GM21576 (cell line): ENCODE results near the gene AJUBA.
A peak's percentile ranks its signal among the peaks of the same experiment; 100 is the strongest.
"Not testable (repeated sequence)": the region's sequence is repeated elsewhere in the genome, so short reads cannot be mapped to it uniquely, and the experiment has no call there.

Experiments used
- ATAC-seq: cut with Tn5 transposase; IDR thresholded peaks from one replicate; pipeline ENCODE4 v1.9.1; 2021; ENCODE audit warnings: mild to moderate bottlenecking, moderate library complexity; ENCODE audit not compliant: unreplicated experiment

AJUBA gene

GRCh38 chr14:23006544-23007419, 24.4 kb upstream of the AJUBA start:
- peak; percentile 92 for ATAC-seq

- ATAC-seq = no peak
Observed at GRCh38 chr14:23006188-23006534, 23.8 kb upstream of the AJUBA start.

GRCh38 chr14:23005451-23006187, 23.3 kb upstream of the AJUBA start:
- ATAC-seq = no peak

GRCh38 chr14:23004274-23004673, 21.9 kb upstream of the AJUBA start:
- not testable (repeated sequence) for ATAC-seq

- no peak for ATAC-seq
Observed at GRCh38 chr14:23002592-23002991, 20.2 kb upstream of the AJUBA start.

GRCh38 chr14:23000860-23001259, 18.5 kb upstream of the AJUBA start:
- ATAC-seq = no peak

- no peak for ATAC-seq
Observed at GRCh38 chr14:22998329-22999012, 16.1 kb upstream of the AJUBA start.

GRCh38 chr14:22997676-22998323, 15.4 kb upstream of the AJUBA start:
- ATAC-seq = no peak

GRCh38 chr14:22996768-22997654, 14.7 kb upstream of the AJUBA start:
- ATAC-seq = no peak

- no peak for ATAC-seq
Observed at GRCh38 chr14:22995889-22996625, 13.7 kb upstream of the AJUBA start.

- no peak for ATAC-seq
Observed at GRCh38 chr14:22994762-22995275, 12.5 kb upstream of the AJUBA start.

GRCh38 chr14:22993517-22993916, 11.2 kb upstream of the AJUBA start:
- no peak for ATAC-seq

GRCh38 chr14:22991852-22992251, 9.5 kb upstream of the AJUBA start:
- no peak for ATAC-seq

GRCh38 chr14:22987291-22987690, 4.9 kb upstream of the AJUBA start:
- ATAC-seq = no peak

- ATAC-seq = peak; percentile 47
Observed at GRCh38 chr14:22986508-22987054, 4.2 kb upstream of the AJUBA start.

GRCh38 chr14:22985894-22986507, 3.6 kb upstream of the AJUBA start:
- no peak for ATAC-seq

- no peak for ATAC-seq
Observed at GRCh38 chr14:22984959-22985658, 2.8 kb upstream of the AJUBA start.
